ENCODE measurements around the gene TMEM258. TPM values are rescaled to one million over a fixed set of nuclear protein-coding genes. Genes with fewer than 3 reads are reported as not detected.

The TMEM258 gene
- total RNA-seq, 2 donors from 2014 or later, result 119 to 133 TPM

- peak overlapping the region; percentile 49 to 77 for H3K27ac Mint-ChIP-seq
- H3K4me3 Mint-ChIP-seq, result no peak overlapping the region
- peaks cover 19 to 20% of the 10 kb centered on the region in 2 donors for H3K4me1 Mint-ChIP-seq (ENCODE audit: low read depth in 2 of 2)
- H3K27me3 Mint-ChIP-seq, result no peaks in the 10 kb centered on the region
- H3K36me3 Mint-ChIP-seq, result peaks cover 20% of the 10 kb centered on the region
- DNase-seq (ENCODE audit: low spot score) (peak; percentile 76), ATAC-seq (no peak)
- H3K9me3 Mint-ChIP-seq, result no peaks in the 10 kb centered on the region
Measured at GRCh38 chr11:61797263-61797944, 5.0 kb upstream of the TMEM258 start.

- Mint-ChIP-seq H3K27ac (no peak overlapping the region), H3K4me1 (ENCODE audit: low read depth in 2 of 2) (peaks cover 28% of the 10 kb centered on the region in 2 donors), H3K36me3 (peaks cover 23% of the 10 kb centered on the region), H3K27me3 (no peaks in the 10 kb centered on the region), H3K4me3 (no peak overlapping the region), H3K9me3 (no peaks in the 10 kb centered on the region)
- ATAC-seq, result no peak
- no peak for DNase-seq (ENCODE audit: low spot score)
Measured at GRCh38 chr11:61795876-61796526, 3.6 kb upstream of the TMEM258 start.

GRCh38 chr11:61795459-61795858 is 3.1 kb upstream of the TMEM258 start:
- Mint-ChIP-seq H3K4me3 (no peak overlapping the region), H3K27ac (no peak overlapping the region), H3K36me3 (peaks cover 21% of the 10 kb centered on the region), H3K4me1 (ENCODE audit: low read depth in 2 of 2) (peaks cover 26 to 28% of the 10 kb centered on the region in 2 donors), H3K27me3 (no peaks in the 10 kb centered on the region), H3K9me3 (no peaks in the 10 kb centered on the region)
- DNase-seq (ENCODE audit: low spot score), result no peak
- ATAC-seq, result no peak

- DNase-seq (ENCODE audit: low spot score) (no peak), ATAC-seq (no peak)
- Mint-ChIP-seq H3K9me3 (no peaks in the 10 kb centered on the region), H3K36me3 (peaks cover 23% of the 10 kb centered on the region), H3K27ac (no peak overlapping the region), H3K27me3 (no peaks in the 10 kb centered on the region), H3K4me3 (peak overlapping the region; percentile 42), H3K4me1 (ENCODE audit: low read depth in 2 of 2) (peaks cover 28 to 30% of the 10 kb centered on the region in 2 donors)
Measured at GRCh38 chr11:61794579-61794978, 2.2 kb upstream of the TMEM258 start.

GRCh38 chr11:61793829-61794204 is 1.4 kb upstream of the TMEM258 start:
- Mint-ChIP-seq H3K27ac (peak overlapping the region; percentile 97 to 99), H3K9me3 (no peaks in the 10 kb centered on the region), H3K27me3 (no peaks in the 10 kb centered on the region), H3K4me3 (peak overlapping the region; percentile 93), H3K36me3 (peaks cover 23% of the 10 kb centered on the region), H3K4me1 (ENCODE audit: low read depth in 2 of 2) (peaks cover 28 to 30% of the 10 kb centered on the region in 2 donors)
- ATAC-seq (no peak), DNase-seq (ENCODE audit: low spot score) (no peak)

- H3K27me3 Mint-ChIP-seq, result no peaks in the 10 kb centered on the region
- peaks cover 28 to 36% of the 10 kb centered on the region in 2 donors for H3K4me1 Mint-ChIP-seq (ENCODE audit: low read depth in 2 of 2)
Measured at GRCh38 chr11:61793083-61793828, 857 bp upstream of the TMEM258 start.

GRCh38 chr11:61791737-61792309 is 576 bp downstream of the TMEM258 start:
- H3K27ac Mint-ChIP-seq, result peak overlapping the region; percentile 97 to 99
- H3K4me3 Mint-ChIP-seq, result peak overlapping the region; percentile 93
- H3K27me3 Mint-ChIP-seq, result no peaks in the 10 kb centered on the region
- ATAC-seq (peak; percentile 43 to 66), DNase-seq (ENCODE audit: low spot score) (no peak)
- H3K36me3 Mint-ChIP-seq, result peaks cover 13% of the 10 kb centered on the region
- peaks cover 22 to 34% of the 10 kb centered on the region in 2 donors for H3K4me1 Mint-ChIP-seq (ENCODE audit: low read depth in 2 of 2)
- no peaks in the 10 kb centered on the region for H3K9me3 Mint-ChIP-seq

More at GRCh38 chr11:61793083-61793828, 857 bp upstream of the TMEM258 start:
- no peaks in the 10 kb centered on the region for H3K9me3 Mint-ChIP-seq
- peak overlapping the region; percentile 97 to 99 for H3K27ac Mint-ChIP-seq
- peaks cover 23% of the 10 kb centered on the region for H3K36me3 Mint-ChIP-seq
- peak in 1 of 2 donors; percentile 6 for ATAC-seq
- peak overlapping the region; percentile 93 for H3K4me3 Mint-ChIP-seq
- DNase-seq (ENCODE audit: low spot score), result no peak

GRCh38 chr11:61787928-61788491 is 4.4 kb downstream of the TMEM258 start:
- DNase-seq (ENCODE audit: low spot score) (no peak), ATAC-seq (no peak)
- Mint-ChIP-seq H3K9me3 (no peaks in the 10 kb centered on the region), H3K27ac (no peak overlapping the region), H3K36me3 (peaks cover 12% of the 10 kb centered on the region), H3K27me3 (no peaks in the 10 kb centered on the region), H3K4me1 (ENCODE audit: low read depth in 2 of 2) (peaks cover 9 to 31% of the 10 kb centered on the region in 2 donors), H3K4me3 (no peak overlapping the region)

GRCh38 chr11:61785837-61786402 is 6.5 kb downstream of the TMEM258 start:
- Mint-ChIP-seq H3K9me3 (no peaks in the 10 kb centered on the region), H3K27ac (no peak overlapping the region), H3K36me3 (peaks cover 4% of the 10 kb centered on the region), H3K27me3 (no peaks in the 10 kb centered on the region), H3K4me1 (ENCODE audit: low read depth in 2 of 2) (peaks cover 0 to 23% of the 10 kb centered on the region in 2 donors), H3K4me3 (no peak overlapping the region)
- DNase-seq (ENCODE audit: low spot score) (no peak), ATAC-seq (no peak)

GRCh38 chr11:61784506-61784805 is 7.9 kb downstream of the TMEM258 start:
- H3K4me1 Mint-ChIP-seq (ENCODE audit: low read depth in 2 of 2), result peaks cover 0 to 16% of the 10 kb centered on the region in 2 donors
- H3K27me3 Mint-ChIP-seq, result no peaks in the 10 kb centered on the region
- H3K27ac Mint-ChIP-seq, result peak overlapping the region in 1 of 2 donors; percentile 23
- no peaks in the 10 kb centered on the region for H3K9me3 Mint-ChIP-seq
- DNase-seq (ENCODE audit: low spot score) (no peak), ATAC-seq (no peak)
- H3K36me3 Mint-ChIP-seq, result no peaks in the 10 kb centered on the region
- no peak overlapping the region for H3K4me3 Mint-ChIP-seq

- Mint-ChIP-seq H3K4me3 (no peak overlapping the region), H3K27me3 (no peaks in the 10 kb centered on the region), H3K27ac (peak overlapping the region in 1 of 2 donors; percentile 23), H3K36me3 (no peaks in the 10 kb centered on the region), H3K4me1 (ENCODE audit: low read depth in 2 of 2) (peaks cover 0 to 13% of the 10 kb centered on the region in 2 donors), H3K9me3 (no peaks in the 10 kb centered on the region)
- ATAC-seq (no peak), DNase-seq (ENCODE audit: low spot score) (no peak)
Measured at GRCh38 chr11:61783717-61784505, 8.5 kb downstream of the TMEM258 start.

- no peak overlapping the region for H3K27ac Mint-ChIP-seq
- no peak for DNase-seq (ENCODE audit: low spot score)
- ATAC-seq, result no peak
- peaks cover 0 to 7% of the 10 kb centered on the region in 2 donors for H3K4me1 Mint-ChIP-seq (ENCODE audit: low read depth in 2 of 2)
- H3K9me3 Mint-ChIP-seq, result no peaks in the 10 kb centered on the region
- no peak overlapping the region for H3K4me3 Mint-ChIP-seq
- H3K36me3 Mint-ChIP-seq, result no peaks in the 10 kb centered on the region
- H3K27me3 Mint-ChIP-seq, result no peaks in the 10 kb centered on the region
Measured at GRCh38 chr11:61782841-61783240, 9.6 kb downstream of the TMEM258 start.

- H3K36me3 Mint-ChIP-seq, result no peaks in the 10 kb centered on the region
- no peaks in the 10 kb centered on the region for H3K9me3 Mint-ChIP-seq
- H3K4me3 Mint-ChIP-seq, result no peak overlapping the region
- ATAC-seq (no peak), DNase-seq (ENCODE audit: low spot score) (no peak)
- H3K27me3 Mint-ChIP-seq, result no peaks in the 10 kb centered on the region
- H3K4me1 Mint-ChIP-seq (ENCODE audit: low read depth in 2 of 2), result peaks cover 0 to 8% of the 10 kb centered on the region in 2 donors
- no peak overlapping the region for H3K27ac Mint-ChIP-seq
Measured at GRCh38 chr11:61782299-61782698, 10.1 kb downstream of the TMEM258 start.

All from natural killer cell treated with Interleukin-12 subunit alpha and Interleukin-12 subunit beta and Interleukin-15 and Interleukin-18, amount 100 ng/mL, for 72 hours (primary cell).